Loucy (cell line): ENCODE results near the gene PKD1.
"Not testable (repeated sequence)": the region's sequence is repeated elsewhere in the genome, so short reads cannot be mapped to it uniquely, and the experiment has no call there.

Experiments
- EZH2phosphoT487 ChIP-seq: fragments of 200-600 bp; IDR thresholded peaks from 2 replicates; pipeline ENCODE4 v1.6.1; 2018; ENCODE audit warnings: antibody characterized with exemption, mild to moderate bottlenecking, moderate library complexity, borderline replicate concordance
- TF ChIP-seq, protein P1 (sequence below): fragments of 200-600 bp; sonication (generic); conservative IDR thresholded peaks from 2 replicates; pipeline ENCODE4 v1.5.1; 2014; ENCODE audit warnings: mild to moderate bottlenecking, antibody characterized with exemption, low read length

DNA sequence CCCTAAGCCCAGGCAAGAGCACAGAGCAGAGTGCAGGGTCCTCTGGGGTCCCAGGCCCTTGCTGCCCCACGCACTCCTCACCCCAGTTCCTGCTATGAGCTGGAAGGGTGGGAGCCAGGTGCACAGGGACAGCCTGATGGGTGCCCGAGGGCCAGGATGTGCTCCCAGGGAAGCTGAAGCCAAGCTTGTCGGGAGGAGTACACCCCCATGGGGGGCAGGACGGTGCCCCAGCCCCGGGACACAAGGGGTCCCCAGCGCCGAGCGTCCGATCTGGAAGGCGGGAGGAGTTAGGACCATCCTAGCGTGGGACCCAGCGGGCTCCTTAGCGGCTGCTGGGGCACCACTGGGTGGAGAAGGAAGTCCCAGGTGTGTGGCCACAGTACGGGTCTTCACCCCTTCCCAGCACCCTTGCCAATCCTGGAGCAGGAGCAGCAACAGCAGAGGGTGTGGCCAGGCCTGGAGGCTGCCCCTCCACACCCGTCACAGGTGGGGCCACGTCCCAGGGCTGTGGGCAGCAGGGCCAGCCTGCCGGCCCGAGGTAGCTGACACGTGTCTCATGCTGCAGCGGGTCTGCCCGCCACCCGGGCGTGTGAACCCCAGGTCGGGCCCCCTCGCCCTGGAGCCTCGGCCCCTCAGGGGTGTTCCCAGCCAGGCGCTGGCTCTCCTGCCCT, 11.9 kb downstream of the PKD1 start:
- TF ChIP-seq, protein P1, sequence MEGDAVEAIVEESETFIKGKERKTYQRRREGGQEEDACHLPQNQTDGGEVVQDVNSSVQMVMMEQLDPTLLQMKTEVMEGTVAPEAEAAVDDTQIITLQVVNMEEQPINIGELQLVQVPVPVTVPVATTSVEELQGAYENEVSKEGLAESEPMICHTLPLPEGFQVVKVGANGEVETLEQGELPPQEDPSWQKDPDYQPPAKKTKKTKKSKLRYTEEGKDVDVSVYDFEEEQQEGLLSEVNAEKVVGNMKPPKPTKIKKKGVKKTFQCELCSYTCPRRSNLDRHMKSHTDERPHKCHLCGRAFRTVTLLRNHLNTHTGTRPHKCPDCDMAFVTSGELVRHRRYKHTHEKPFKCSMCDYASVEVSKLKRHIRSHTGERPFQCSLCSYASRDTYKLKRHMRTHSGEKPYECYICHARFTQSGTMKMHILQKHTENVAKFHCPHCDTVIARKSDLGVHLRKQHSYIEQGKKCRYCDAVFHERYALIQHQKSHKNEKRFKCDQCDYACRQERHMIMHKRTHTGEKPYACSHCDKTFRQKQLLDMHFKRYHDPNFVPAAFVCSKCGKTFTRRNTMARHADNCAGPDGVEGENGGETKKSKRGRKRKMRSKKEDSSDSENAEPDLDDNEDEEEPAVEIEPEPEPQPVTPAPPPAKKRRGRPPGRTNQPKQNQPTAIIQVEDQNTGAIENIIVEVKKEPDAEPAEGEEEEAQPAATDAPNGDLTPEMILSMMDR, result not testable (repeated sequence)
- TF ChIP-seq EZH2phosphoT487, result not testable (repeated sequence)
